Activated CD8-positive, alpha-beta T cell treated with anti-CD3 and anti-CD28 coated beads, Interleukin-2, amount 10 ng/mL, durations not matched to agents 7 days and 5 days (primary cell): ENCODE data around the gene SYNE1. TPM values are rescaled to one million over a fixed set of nuclear protein-coding genes. Genes with fewer than 3 reads are reported as not detected.
"Not testable (repeated sequence)": the region's sequence is repeated elsewhere in the genome, so short reads cannot be mapped to it uniquely, and the experiment has no call there.

Source experiments
- ATAC-seq: fragments of 150-1000 bp; cut with Tn5 transposase; one replicate; pipeline ENCODE4 v1.10.0; 2021; ENCODE audit warnings: moderate library complexity
- CTCF ChIA-PET: fragments of 350-600 bp; sonication (Branson Sonifier 250); formaldehyde crosslinking; loops from one replicate; lab custom pipeline; 2021; ENCODE audit warnings: antibody characterized with exemption; lab: Charles Lee
- POLR2A ChIA-PET: fragments of 350-600 bp; sonication (Branson Sonifier 250); formaldehyde crosslinking; loops from one replicate; lab custom pipeline; 2021; ENCODE audit warnings: antibody characterized with exemption; lab: Charles Lee
- DNase-seq: peaks from one replicate; pipeline ENCODE4 v3.0.0-alpha.2; 2020
- H3K27ac Mint-ChIP-seq: one replicate; pipeline ENCODE4 v1.8.0; 2021; ENCODE audit warnings: mild to moderate bottlenecking, mixed read lengths
- H3K27me3 Mint-ChIP-seq: one replicate; pipeline ENCODE4 v1.8.0; 2021; ENCODE audit warnings: low read depth, mixed read lengths
- H3K36me3 Mint-ChIP-seq: one replicate; pipeline ENCODE4 v1.8.0; 2021; ENCODE audit warnings: low read depth, mixed read lengths
- H3K4me1 Mint-ChIP-seq: one replicate; pipeline ENCODE4 v1.8.0; 2021; ENCODE audit warnings: low read depth, mixed read lengths
- H3K4me3 Mint-ChIP-seq: one replicate; pipeline ENCODE4 v1.8.0; 2021; ENCODE audit warnings: mild to moderate bottlenecking, mixed read lengths
- H3K9me3 Mint-ChIP-seq: one replicate; pipeline ENCODE4 v1.8.0; 2022; ENCODE audit warnings: mixed read lengths; ENCODE audit not compliant: insufficient read depth
- total RNA-seq, 2 experiments: library from RNA; stranded (reverse); gene quantifications; one replicate each; pipeline ENCODE4 v1.2.3, GENCODE V29; 2021

SYNE1 gene
- total RNA-seq, 2 experiments from 2014 or later: 57.0 to 63.8 TPM

GRCh38 chr6:152148412-152148811, 488.8 kb downstream of the SYNE1 start:
- H3K4me3 Mint-ChIP-seq: no peak overlapping the region
- H3K4me1 Mint-ChIP-seq: no peaks in the 10 kb centered on the region
- peaks cover 68% of the 10 kb centered on the region for H3K36me3 Mint-ChIP-seq
- ChIA-PET CTCF (interaction anchor here (1.3 kb wide), 1 partner anchor 10 kb away, joined by 4 read pairs; no protein-coding TSS in a partner anchor), POLR2A (no interaction called here)
- no peak overlapping the region for H3K27ac Mint-ChIP-seq
- ATAC-seq (no peak), DNase-seq (no peak)
- no peaks in the 10 kb centered on the region for H3K27me3 Mint-ChIP-seq
- H3K9me3 Mint-ChIP-seq: no peaks in the 10 kb centered on the region

GRCh38 chr6:152147269-152147668, 489.9 kb downstream of the SYNE1 start:
- Mint-ChIP-seq H3K9me3 (no peaks in the 10 kb centered on the region), H3K27ac (no peak overlapping the region), H3K4me1 (no peaks in the 10 kb centered on the region), H3K27me3 (no peaks in the 10 kb centered on the region), H3K4me3 (no peak overlapping the region), H3K36me3 (peaks cover 64% of the 10 kb centered on the region)
- DNase-seq (no peak), ATAC-seq (no peak)
- POLR2A ChIA-PET: no interaction called here
- CTCF ChIA-PET: no interaction called here

DNA sequence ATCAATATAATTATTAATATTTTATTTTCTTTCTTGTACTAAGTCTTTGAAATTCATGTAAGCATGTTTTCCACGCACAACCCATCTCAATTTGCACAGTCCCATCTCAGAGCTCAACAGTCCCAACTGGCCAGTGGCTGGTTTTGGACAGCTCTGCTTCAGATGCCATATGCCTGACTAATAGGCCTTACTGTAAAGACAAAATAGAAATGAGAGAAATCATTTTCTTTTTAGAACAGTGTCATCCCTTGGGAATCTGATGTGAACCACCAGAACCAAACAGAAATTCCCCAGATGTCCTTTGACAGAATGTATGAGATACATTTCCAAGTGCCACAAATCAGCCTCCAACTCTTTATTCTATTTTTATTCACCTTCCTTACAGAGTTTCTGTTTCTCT, 490.8 kb downstream of the SYNE1 start:
- H3K36me3 Mint-ChIP-seq: peaks cover 55% of the 10 kb centered on the region
- no peak overlapping the region for H3K4me3 Mint-ChIP-seq
- POLR2A ChIA-PET: no interaction called here
- no peaks in the 10 kb centered on the region for H3K4me1 Mint-ChIP-seq
- H3K27ac Mint-ChIP-seq: no peak overlapping the region
- no peaks in the 10 kb centered on the region for H3K9me3 Mint-ChIP-seq
- no peaks in the 10 kb centered on the region for H3K27me3 Mint-ChIP-seq
- ATAC-seq (no peak), DNase-seq (no peak)
- CTCF ChIA-PET: no interaction called here

DNA sequence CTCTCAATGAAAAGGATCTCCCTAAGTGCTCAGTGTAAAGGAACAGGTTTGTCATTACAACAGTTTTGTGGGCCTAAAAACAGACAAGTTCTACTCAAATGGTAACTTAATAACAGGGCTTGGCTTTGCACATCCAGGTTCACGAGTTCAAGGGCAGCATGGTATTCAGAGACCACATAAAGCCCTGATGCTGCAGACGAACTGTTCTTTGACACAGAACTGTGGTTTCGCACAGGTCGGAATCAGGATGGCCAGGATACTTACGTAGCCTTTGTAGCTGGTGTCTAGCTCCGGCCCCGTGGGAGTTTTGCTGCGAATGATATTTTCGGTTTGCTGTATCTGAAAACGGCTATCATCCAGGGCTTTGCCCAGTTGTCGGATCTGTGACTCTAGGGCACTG, 493.8 kb downstream of the SYNE1 start:
- no peaks in the 10 kb centered on the region for H3K4me1 Mint-ChIP-seq
- no peaks in the 10 kb centered on the region for H3K27me3 Mint-ChIP-seq
- POLR2A ChIA-PET: no interaction called here
- no peaks in the 10 kb centered on the region for H3K9me3 Mint-ChIP-seq
- peaks cover 56% of the 10 kb centered on the region for H3K36me3 Mint-ChIP-seq
- H3K27ac Mint-ChIP-seq: no peak overlapping the region
- H3K4me3 Mint-ChIP-seq: no peak overlapping the region
- DNase-seq (no peak), ATAC-seq (no peak)
- CTCF ChIA-PET: interaction anchor here (1.0 to 1.3 kb wide), 2 partner anchors 10 to 16 kb away, joined by 3 to 5 read pairs; no protein-coding TSS in a partner anchor

DNA sequence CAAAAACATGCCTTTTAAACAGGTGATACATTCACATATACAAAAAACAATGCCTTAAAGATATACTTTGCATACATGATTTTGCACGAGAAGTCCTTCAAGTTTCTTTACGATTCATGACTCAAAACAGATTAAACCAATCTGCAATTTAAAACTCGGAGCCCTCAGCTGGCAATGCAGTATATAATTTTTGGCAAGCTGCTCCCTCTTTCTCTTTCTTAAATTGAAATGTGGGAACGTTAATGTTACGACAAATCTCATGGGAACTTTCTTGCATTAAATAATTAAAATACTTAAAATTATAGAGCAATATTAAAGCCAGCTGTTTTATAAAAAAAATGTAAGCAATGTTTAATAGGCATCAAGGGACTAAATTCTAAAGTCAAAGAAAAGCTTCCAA, 495.1 kb downstream of the SYNE1 start:
- Mint-ChIP-seq H3K4me1 (no peaks in the 10 kb centered on the region), H3K27me3 (no peaks in the 10 kb centered on the region), H3K4me3 (no peak overlapping the region), H3K9me3 (no peaks in the 10 kb centered on the region), H3K27ac (no peak overlapping the region), H3K36me3 (peaks cover 52% of the 10 kb centered on the region)
- ChIA-PET POLR2A (no interaction called here), CTCF (interaction anchor here (0.9 kb wide), 1 partner anchor 16 kb away, joined by 4 read pairs; no protein-coding TSS in a partner anchor)
- ATAC-seq (no peak), DNase-seq (no peak)

- H3K9me3 Mint-ChIP-seq, DNase-seq, ATAC-seq, H3K27ac Mint-ChIP-seq, CTCF ChIA-PET, H3K27me3 Mint-ChIP-seq, H3K4me3 Mint-ChIP-seq, H3K4me1 Mint-ChIP-seq: not testable (repeated sequence)
- H3K36me3 Mint-ChIP-seq: peaks cover 63% of the 10 kb centered on the region
- POLR2A ChIA-PET: interaction anchor here (0.6 kb wide), 1 partner anchor 842 kb away, joined by 3 read pairs; no protein-coding TSS in a partner anchor
Observed at GRCh38 chr6:152138344-152138743, 498.8 kb downstream of the SYNE1 start.

GRCh38 chr6:152136449-152136825, 500.7 kb downstream of the SYNE1 start:
- no peak overlapping the region for H3K27ac Mint-ChIP-seq
- H3K4me3 Mint-ChIP-seq: no peak overlapping the region
- ATAC-seq: no peak

DNA sequence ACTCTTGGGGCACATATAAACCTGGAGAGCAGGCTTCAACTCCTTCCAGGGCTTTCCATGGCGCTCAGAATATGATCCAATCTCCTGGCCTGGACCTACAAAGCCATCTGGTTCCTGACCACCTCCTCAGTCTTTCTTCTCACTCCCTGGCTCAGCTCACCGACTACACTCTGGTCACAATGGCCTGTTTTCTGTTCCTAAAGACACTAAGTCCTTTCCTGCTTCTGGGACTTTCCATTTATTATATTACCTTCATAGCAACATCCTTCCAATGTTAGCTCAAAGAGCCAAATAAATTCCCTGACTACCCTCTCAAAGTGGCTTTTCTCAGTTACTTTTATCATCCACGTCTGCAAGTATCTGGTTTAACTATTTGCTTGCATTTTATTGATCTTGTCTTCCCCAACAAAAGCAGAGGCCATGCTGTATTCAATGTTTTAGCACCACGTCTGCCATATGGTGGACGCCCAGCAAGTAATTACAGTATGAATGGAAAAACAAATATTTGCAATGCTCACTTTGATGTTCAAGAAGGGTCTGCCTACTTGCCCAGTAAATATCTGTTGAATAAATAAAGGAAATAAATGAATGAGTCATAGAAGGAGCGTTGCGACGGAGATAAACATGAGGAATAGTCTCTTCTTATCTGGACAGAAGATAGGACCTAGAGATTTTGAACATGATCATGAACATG, 501.3 kb downstream of the SYNE1 start:
- Mint-ChIP-seq H3K9me3 (no peaks in the 10 kb centered on the region), H3K36me3 (peaks cover 71% of the 10 kb centered on the region), H3K4me1 (no peaks in the 10 kb centered on the region), H3K27me3 (no peaks in the 10 kb centered on the region), H3K4me3 (no peak overlapping the region), H3K27ac (no peak overlapping the region)
- POLR2A ChIA-PET: no interaction called here
- CTCF ChIA-PET: interaction anchor here (1.3 kb wide), 1 partner anchor 10 kb away, joined by 3 read pairs; no protein-coding TSS in a partner anchor
- ATAC-seq (no peak), DNase-seq (no peak)

More at GRCh38 chr6:152136449-152136825, 500.7 kb downstream of the SYNE1 start:
- DNase-seq: no peak
- H3K9me3 Mint-ChIP-seq: no peaks in the 10 kb centered on the region
- H3K36me3 Mint-ChIP-seq: peaks cover 74% of the 10 kb centered on the region
- POLR2A ChIA-PET: no interaction called here
- no peaks in the 10 kb centered on the region for H3K27me3 Mint-ChIP-seq
- no peaks in the 10 kb centered on the region for H3K4me1 Mint-ChIP-seq
- CTCF ChIA-PET: no interaction called here

DNA sequence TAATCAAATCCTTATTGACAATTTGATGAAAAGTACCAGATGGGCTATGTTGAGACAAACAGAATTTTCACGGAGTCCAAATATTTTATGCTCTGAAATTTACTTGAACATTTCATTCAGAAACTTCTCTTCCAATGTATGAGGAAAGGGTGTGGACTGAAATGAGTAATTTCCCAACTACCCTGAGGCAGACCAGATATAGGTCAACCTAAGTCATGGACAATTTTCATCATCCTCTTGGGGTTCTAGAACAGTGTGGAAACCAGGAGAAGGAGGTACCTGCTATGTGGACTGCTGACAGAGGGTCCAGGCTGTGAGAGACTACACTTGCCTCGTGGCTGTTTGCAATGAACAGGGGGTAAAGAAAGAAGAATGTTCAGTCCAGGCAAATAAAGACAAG, 506.7 kb downstream of the SYNE1 start:
- Mint-ChIP-seq H3K27ac (no peak overlapping the region), H3K36me3 (peaks cover 56% of the 10 kb centered on the region), H3K9me3 (no peaks in the 10 kb centered on the region), H3K27me3 (no peaks in the 10 kb centered on the region), H3K4me1 (no peaks in the 10 kb centered on the region), H3K4me3 (no peak overlapping the region)
- POLR2A ChIA-PET: interaction anchor here (0.6 kb wide), 1 partner anchor 678 kb away, joined by 3 read pairs; the partner anchor contains the start of gene RMND1
- DNase-seq (no peak), ATAC-seq (no peak)
- CTCF ChIA-PET: no interaction called here

- Mint-ChIP-seq H3K4me1 (no peaks in the 10 kb centered on the region), H3K27ac (peak overlapping the region; percentile 57), H3K4me3 (no peak overlapping the region), H3K36me3 (peaks cover 52% of the 10 kb centered on the region), H3K9me3 (no peaks in the 10 kb centered on the region), H3K27me3 (no peaks in the 10 kb centered on the region)
- ChIA-PET CTCF (no interaction called here), POLR2A (no interaction called here)
- ATAC-seq: no peak
- no peak for DNase-seq
Observed at GRCh38 chr6:152129691-152130151, 507.4 kb downstream of the SYNE1 start.

- ATAC-seq: no peak
- Mint-ChIP-seq H3K36me3 (peaks cover 43% of the 10 kb centered on the region), H3K27ac (no peak overlapping the region), H3K4me3 (no peak overlapping the region), H3K27me3 (no peaks in the 10 kb centered on the region), H3K4me1 (no peaks in the 10 kb centered on the region), H3K9me3 (no peaks in the 10 kb centered on the region)
- no peak for DNase-seq
- CTCF ChIA-PET: interaction anchor here (0.6 kb wide), 1 partner anchor 16 kb away, joined by 3 read pairs; no protein-coding TSS in a partner anchor
- POLR2A ChIA-PET: no interaction called here
Observed at GRCh38 chr6:152127432-152128165, 509.6 kb downstream of the SYNE1 start.
